Measurements from ENCODE around the gene NFYB.
"Not testable (repeated sequence)": the region's sequence is repeated elsewhere in the genome, so short reads cannot be mapped to it uniquely, and the experiment has no call there.

NFYB gene

GRCh38 chr12:104163028-104163427 lies 25.0 kb upstream of the NFYB start:
- not testable (repeated sequence) for H3K4me1 ChIP-seq (ENCODE audit: control insufficient read depth, insufficient read depth, low read length); H3K27me3 ChIP-seq (ENCODE audit: control insufficient read depth, insufficient read depth, low read length, poor library complexity, severe bottlenecking); H3K27ac ChIP-seq (ENCODE audit: insufficient read depth, low read depth, low read length, poor library complexity, severe bottlenecking); H3K36me3 ChIP-seq (ENCODE audit: control insufficient read depth, insufficient read depth, low read length); H3K9me3 ChIP-seq (ENCODE audit: control insufficient read depth, low read length); H3K4me3 ChIP-seq (ENCODE audit: insufficient read depth, low read depth, low read length)
- WGBS, 2 experiments: 88 to 95% methylated on average over 3 of the region's 3 CpGs

DNA sequence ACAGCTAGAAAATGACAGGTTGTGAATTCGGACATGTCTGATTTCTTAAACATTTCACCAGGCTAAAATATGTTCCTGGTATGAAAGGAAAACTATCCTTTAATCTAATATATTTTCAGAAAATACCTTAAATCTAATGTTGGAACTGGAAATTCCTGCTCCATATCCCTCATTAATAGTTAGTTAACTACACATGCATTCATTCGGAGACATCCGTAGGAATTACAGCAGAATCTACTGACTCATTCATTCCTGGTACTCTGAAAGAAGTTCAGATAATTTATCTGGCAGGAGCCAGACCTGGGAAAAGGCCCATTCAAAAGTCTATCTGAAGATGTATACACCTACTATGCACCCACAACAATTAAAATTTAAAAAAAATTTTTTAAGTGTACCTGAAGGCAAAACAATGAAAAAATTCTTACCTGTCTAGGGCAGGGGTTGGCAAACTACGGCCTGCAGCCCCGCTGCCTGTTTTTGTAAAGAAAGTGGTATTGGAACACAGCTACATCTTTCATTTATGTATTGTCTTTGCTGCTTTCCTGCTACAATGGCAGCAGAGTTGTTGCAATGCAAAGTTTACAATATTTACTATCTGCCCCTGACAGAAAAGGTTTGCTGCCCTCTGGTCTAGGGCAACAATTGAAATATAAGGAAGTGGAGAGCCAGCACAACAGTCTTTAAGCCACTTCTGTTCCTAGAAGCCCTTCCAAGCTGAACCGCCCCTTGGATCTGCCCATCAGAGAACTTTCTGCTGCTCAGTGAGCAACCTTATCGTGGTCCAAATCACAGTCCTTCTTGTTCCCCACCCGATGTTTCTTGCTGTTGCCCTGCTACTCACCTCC lies 17.9 kb upstream of the NFYB start:
- WGBS, 2 experiments: 93 to 96% methylated on average over 7 to 8 of the region's 8 CpGs
- H3K4me1 ChIP-seq (ENCODE audit: control insufficient read depth, insufficient read depth, low read length): peaks cover 9% of the 10 kb centered on the region
- no peaks in the 10 kb centered on the region for H3K27me3 ChIP-seq (ENCODE audit: control insufficient read depth, insufficient read depth, low read length, poor library complexity, severe bottlenecking)
- no peak overlapping the region for H3K27ac ChIP-seq (ENCODE audit: insufficient read depth, low read depth, low read length, poor library complexity, severe bottlenecking)
- H3K36me3 ChIP-seq (ENCODE audit: control insufficient read depth, insufficient read depth, low read length): no peaks in the 10 kb centered on the region
- H3K9me3 ChIP-seq (ENCODE audit: control insufficient read depth, low read length): no peaks in the 10 kb centered on the region
- no peak overlapping the region for H3K4me3 ChIP-seq (ENCODE audit: insufficient read depth, low read depth, low read length)

GRCh38 chr12:104154806-104155205 lies 16.8 kb upstream of the NFYB start:
- H3K9me3 ChIP-seq (ENCODE audit: control insufficient read depth, low read length): no peaks in the 10 kb centered on the region
- H3K4me1 ChIP-seq (ENCODE audit: control insufficient read depth, insufficient read depth, low read length): peaks cover 9% of the 10 kb centered on the region
- H3K4me3 ChIP-seq (ENCODE audit: insufficient read depth, low read depth, low read length): no peak overlapping the region
- peak overlapping the region; percentile 39 for H3K27ac ChIP-seq (ENCODE audit: insufficient read depth, low read depth, low read length, poor library complexity, severe bottlenecking)
- no peaks in the 10 kb centered on the region for H3K36me3 ChIP-seq (ENCODE audit: control insufficient read depth, insufficient read depth, low read length)
- 56 to 76% methylated on average over 2 of the region's 2 CpGs for WGBS, 2 experiments
- H3K27me3 ChIP-seq (ENCODE audit: control insufficient read depth, insufficient read depth, low read length, poor library complexity, severe bottlenecking): no peaks in the 10 kb centered on the region

DNA sequence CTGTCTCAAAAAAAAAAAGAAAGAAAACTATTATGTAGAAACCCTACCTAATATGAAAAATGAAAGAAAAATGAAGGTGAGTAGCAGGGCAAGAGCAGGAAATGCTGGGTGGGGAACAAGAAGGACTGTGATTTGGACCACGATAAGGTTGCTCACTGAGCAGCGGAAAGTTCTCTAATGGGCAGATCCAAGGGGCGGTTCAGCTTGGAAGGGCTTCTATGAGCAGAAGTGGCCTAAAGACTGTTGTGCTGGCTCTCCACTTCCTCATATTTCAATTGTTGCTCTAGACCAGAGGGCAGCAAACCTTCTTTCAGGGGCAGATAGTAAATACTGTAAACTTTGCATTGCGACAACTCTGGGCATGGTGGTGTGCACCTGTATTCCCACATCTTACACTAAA lies 16.3 kb upstream of the NFYB start:
- Histone ChIP-seq H3K27me3 (ENCODE audit: control insufficient read depth, insufficient read depth, low read length, poor library complexity, severe bottlenecking) (no peaks in the 10 kb centered on the region), H3K4me1 (ENCODE audit: control insufficient read depth, insufficient read depth, low read length) (peaks cover 9% of the 10 kb centered on the region), H3K9me3 (ENCODE audit: control insufficient read depth, low read length) (no peaks in the 10 kb centered on the region), H3K36me3 (ENCODE audit: control insufficient read depth, insufficient read depth, low read length) (no peaks in the 10 kb centered on the region), H3K4me3 (ENCODE audit: insufficient read depth, low read depth, low read length) (no peak overlapping the region), H3K27ac (ENCODE audit: insufficient read depth, low read depth, low read length, poor library complexity, severe bottlenecking) (no peak overlapping the region)
- 94 to 98% methylated on average over 4 of the region's 4 CpGs for WGBS, 2 experiments

GRCh38 chr12:104152685-104153241 lies 14.8 kb upstream of the NFYB start:
- H3K36me3 ChIP-seq (ENCODE audit: control insufficient read depth, insufficient read depth, low read length): no peaks in the 10 kb centered on the region
- H3K4me3 ChIP-seq (ENCODE audit: insufficient read depth, low read depth, low read length): no peak overlapping the region
- H3K4me1 ChIP-seq (ENCODE audit: control insufficient read depth, insufficient read depth, low read length): peaks cover 9% of the 10 kb centered on the region
- no peaks in the 10 kb centered on the region for H3K27me3 ChIP-seq (ENCODE audit: control insufficient read depth, insufficient read depth, low read length, poor library complexity, severe bottlenecking)
- no peak overlapping the region for H3K27ac ChIP-seq (ENCODE audit: insufficient read depth, low read depth, low read length, poor library complexity, severe bottlenecking)
- H3K9me3 ChIP-seq (ENCODE audit: control insufficient read depth, low read length): no peaks in the 10 kb centered on the region

GRCh38 chr12:104150416-104150815 lies 12.4 kb upstream of the NFYB start:
- Histone ChIP-seq H3K27me3 (ENCODE audit: control insufficient read depth, insufficient read depth, low read length, poor library complexity, severe bottlenecking) (no peaks in the 10 kb centered on the region), H3K4me1 (ENCODE audit: control insufficient read depth, insufficient read depth, low read length) (peaks cover 6% of the 10 kb centered on the region), H3K36me3 (ENCODE audit: control insufficient read depth, insufficient read depth, low read length) (no peaks in the 10 kb centered on the region), H3K27ac (ENCODE audit: insufficient read depth, low read depth, low read length, poor library complexity, severe bottlenecking) (no peak overlapping the region), H3K4me3 (ENCODE audit: insufficient read depth, low read depth, low read length) (no peak overlapping the region), H3K9me3 (ENCODE audit: control insufficient read depth, low read length) (no peaks in the 10 kb centered on the region)
- 88 to 91% methylated on average over 8 of the region's 8 CpGs for WGBS, 2 experiments

DNA sequence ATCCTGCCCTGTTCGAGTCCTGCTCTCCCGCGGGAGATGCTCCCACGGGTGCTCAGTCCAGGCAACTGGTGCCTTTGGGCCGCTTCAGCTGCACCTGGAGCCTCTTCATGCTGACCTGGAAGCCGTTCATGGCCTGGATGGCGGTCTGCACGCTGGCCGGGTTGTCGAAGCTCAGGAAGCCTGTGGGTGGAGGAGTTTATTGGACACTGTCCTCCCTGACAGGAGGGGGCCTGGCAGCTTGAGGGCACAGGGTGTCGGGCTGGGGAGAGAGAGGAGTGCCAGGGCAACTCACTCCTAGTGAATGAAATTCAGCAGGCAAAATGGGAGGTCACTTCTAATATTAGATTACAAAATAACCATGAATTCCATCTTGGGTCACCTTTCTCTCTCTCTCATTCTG lies 9.3 kb upstream of the NFYB start:
- 93 to 95% methylated on average over 11 of the region's 11 CpGs for WGBS, 2 experiments
- Histone ChIP-seq H3K4me3 (ENCODE audit: insufficient read depth, low read depth, low read length) (no peak overlapping the region), H3K4me1 (ENCODE audit: control insufficient read depth, insufficient read depth, low read length) (no peaks in the 10 kb centered on the region), H3K27me3 (ENCODE audit: control insufficient read depth, insufficient read depth, low read length, poor library complexity, severe bottlenecking) (no peaks in the 10 kb centered on the region), H3K9me3 (ENCODE audit: control insufficient read depth, low read length) (no peaks in the 10 kb centered on the region), H3K27ac (ENCODE audit: insufficient read depth, low read depth, low read length, poor library complexity, severe bottlenecking) (no peak overlapping the region), H3K36me3 (ENCODE audit: control insufficient read depth, insufficient read depth, low read length) (no peaks in the 10 kb centered on the region)

DNA sequence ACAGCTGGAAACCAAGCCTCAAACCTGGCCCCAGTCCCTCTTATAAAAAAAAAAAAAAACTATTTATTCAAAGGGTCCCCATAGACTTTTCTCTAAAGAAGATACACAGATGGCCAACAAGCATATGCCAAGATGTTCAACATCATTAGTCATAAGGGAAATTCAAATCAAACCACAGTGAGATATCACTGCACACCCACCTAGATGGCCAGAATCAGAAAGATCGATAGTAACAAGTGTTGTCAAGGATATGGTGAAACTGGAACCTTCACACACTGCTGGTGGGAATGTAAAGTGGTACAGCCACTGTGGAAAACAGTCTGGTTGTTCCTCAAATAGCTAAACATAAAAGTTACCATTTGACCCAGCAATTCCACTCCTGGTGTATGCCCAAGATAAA lies 5.9 kb upstream of the NFYB start:
- 86 to 100% methylated on average over 1 of the region's 1 CpG for WGBS, 2 experiments
- H3K4me3 ChIP-seq (ENCODE audit: insufficient read depth, low read depth, low read length): no peak overlapping the region

DNA sequence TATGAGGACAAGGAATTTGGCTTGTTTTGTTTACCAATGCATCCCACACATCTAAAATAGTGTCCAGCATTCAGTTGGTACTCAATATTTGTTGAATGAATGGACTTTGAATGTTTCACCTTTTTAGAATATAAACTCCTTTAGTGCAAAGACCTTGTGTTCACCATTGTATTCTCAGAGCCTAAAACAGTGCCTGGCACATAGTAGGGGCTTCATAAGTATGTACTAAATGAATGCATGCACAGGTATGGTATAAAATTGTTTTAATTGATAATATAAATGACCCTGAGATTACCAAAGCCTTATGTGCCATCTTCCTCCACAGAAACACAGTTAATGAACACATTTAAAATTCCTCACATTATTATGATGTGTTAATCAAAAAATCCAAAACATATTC lies 5.0 kb upstream of the NFYB start:
- Histone ChIP-seq H3K9me3 (ENCODE audit: control insufficient read depth, low read length) (no peaks in the 10 kb centered on the region), H3K27me3 (ENCODE audit: control insufficient read depth, insufficient read depth, low read length, poor library complexity, severe bottlenecking) (peaks cover 9% of the 10 kb centered on the region), H3K36me3 (ENCODE audit: control insufficient read depth, insufficient read depth, low read length) (no peaks in the 10 kb centered on the region), H3K4me1 (ENCODE audit: control insufficient read depth, insufficient read depth, low read length) (no peaks in the 10 kb centered on the region), H3K4me3 (ENCODE audit: insufficient read depth, low read depth, low read length) (no peak overlapping the region), H3K27ac (ENCODE audit: insufficient read depth, low read depth, low read length, poor library complexity, severe bottlenecking) (no peak overlapping the region)

More for the DNA sequence above, 5.9 kb upstream of the NFYB start:
- no peaks in the 10 kb centered on the region for H3K4me1 ChIP-seq (ENCODE audit: control insufficient read depth, insufficient read depth, low read length)
- no peaks in the 10 kb centered on the region for H3K36me3 ChIP-seq (ENCODE audit: control insufficient read depth, insufficient read depth, low read length)
- peaks cover 3% of the 10 kb centered on the region for H3K27me3 ChIP-seq (ENCODE audit: control insufficient read depth, insufficient read depth, low read length, poor library complexity, severe bottlenecking)
- H3K27ac ChIP-seq (ENCODE audit: insufficient read depth, low read depth, low read length, poor library complexity, severe bottlenecking): no peak overlapping the region
- H3K9me3 ChIP-seq (ENCODE audit: control insufficient read depth, low read length): no peaks in the 10 kb centered on the region

DNA sequence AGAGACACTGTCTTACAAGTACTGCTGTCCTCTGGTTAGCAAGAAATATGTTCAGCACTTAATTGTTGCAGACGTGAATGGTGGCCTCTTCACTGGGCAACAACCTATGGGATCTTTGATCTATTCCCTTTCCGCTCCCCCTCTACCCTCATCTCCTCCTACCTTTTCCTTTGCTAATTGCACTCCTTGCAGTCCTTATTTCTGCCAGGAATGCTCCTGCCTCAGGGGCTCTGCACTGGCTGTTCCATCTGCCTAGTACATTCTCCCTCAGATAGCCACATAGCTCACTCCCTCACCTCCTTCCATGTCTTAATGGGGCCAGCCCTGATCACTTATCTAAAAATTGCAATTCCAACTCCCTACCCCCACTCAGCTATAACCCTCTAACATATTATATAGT lies 4.5 kb upstream of the NFYB start:
- Histone ChIP-seq H3K27ac (ENCODE audit: insufficient read depth, low read depth, low read length, poor library complexity, severe bottlenecking) (no peak overlapping the region), H3K36me3 (ENCODE audit: control insufficient read depth, insufficient read depth, low read length) (no peaks in the 10 kb centered on the region), H3K4me3 (ENCODE audit: insufficient read depth, low read depth, low read length) (no peak overlapping the region), H3K4me1 (ENCODE audit: control insufficient read depth, insufficient read depth, low read length) (no peaks in the 10 kb centered on the region), H3K9me3 (ENCODE audit: control insufficient read depth, low read length) (no peaks in the 10 kb centered on the region), H3K27me3 (ENCODE audit: control insufficient read depth, insufficient read depth, low read length, poor library complexity, severe bottlenecking) (peaks cover 9% of the 10 kb centered on the region)
- 73 to 81% methylated on average over 2 of the region's 2 CpGs for WGBS, 2 experiments

All from ectodermal cell (in vitro differentiated cells).